Measurements from ENCODE around the gene ST6GALNAC3.

Gene ST6GALNAC3

GRCh38 chr1:76269155-76269554 lies 194.6 kb downstream of the ST6GALNAC3 start:
- Histone ChIP-seq H3K4me2 (ENCODE audit: low read depth, low read length, poor library complexity, severe bottlenecking) (peak overlapping the region; percentile 33), H3K4me1 (ENCODE audit: insufficient read depth, low read length, poor library complexity, severe bottlenecking) (peaks cover 39% of the 10 kb centered on the region)
- TF ChIP-seq EZH2phosphoT487 (IDR thresholded peaks at IDR 0.05; ENCODE audit: borderline replicate concordance): no peak
- TF ChIP-seq, protein P1, sequence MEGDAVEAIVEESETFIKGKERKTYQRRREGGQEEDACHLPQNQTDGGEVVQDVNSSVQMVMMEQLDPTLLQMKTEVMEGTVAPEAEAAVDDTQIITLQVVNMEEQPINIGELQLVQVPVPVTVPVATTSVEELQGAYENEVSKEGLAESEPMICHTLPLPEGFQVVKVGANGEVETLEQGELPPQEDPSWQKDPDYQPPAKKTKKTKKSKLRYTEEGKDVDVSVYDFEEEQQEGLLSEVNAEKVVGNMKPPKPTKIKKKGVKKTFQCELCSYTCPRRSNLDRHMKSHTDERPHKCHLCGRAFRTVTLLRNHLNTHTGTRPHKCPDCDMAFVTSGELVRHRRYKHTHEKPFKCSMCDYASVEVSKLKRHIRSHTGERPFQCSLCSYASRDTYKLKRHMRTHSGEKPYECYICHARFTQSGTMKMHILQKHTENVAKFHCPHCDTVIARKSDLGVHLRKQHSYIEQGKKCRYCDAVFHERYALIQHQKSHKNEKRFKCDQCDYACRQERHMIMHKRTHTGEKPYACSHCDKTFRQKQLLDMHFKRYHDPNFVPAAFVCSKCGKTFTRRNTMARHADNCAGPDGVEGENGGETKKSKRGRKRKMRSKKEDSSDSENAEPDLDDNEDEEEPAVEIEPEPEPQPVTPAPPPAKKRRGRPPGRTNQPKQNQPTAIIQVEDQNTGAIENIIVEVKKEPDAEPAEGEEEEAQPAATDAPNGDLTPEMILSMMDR (conservative IDR thresholded peaks at IDR 0.05; ENCODE audit: low read length): no peak

GRCh38 chr1:76274302-76274701 lies 199.8 kb downstream of the ST6GALNAC3 start:
- no peaks in the 10 kb centered on the region for H3K27me3 ChIP-seq (ENCODE audit: insufficient read depth, low read length, poor library complexity, severe bottlenecking)
- no peak overlapping the region for H3K4me2 ChIP-seq (ENCODE audit: low read depth, low read length, poor library complexity, severe bottlenecking)
- H3K4me1 ChIP-seq (ENCODE audit: insufficient read depth, low read length, poor library complexity, severe bottlenecking): peaks cover 13% of the 10 kb centered on the region
- H3K9ac ChIP-seq (ENCODE audit: low read depth, low read length, poor library complexity, severe bottlenecking): no peak overlapping the region
- TF ChIP-seq, protein P1 (conservative IDR thresholded peaks at IDR 0.05; ENCODE audit: low read length): no peak
- TF ChIP-seq EZH2phosphoT487 (IDR thresholded peaks at IDR 0.05; ENCODE audit: borderline replicate concordance): no peak
- no peaks in the 10 kb centered on the region for H3K79me2 ChIP-seq (ENCODE audit: insufficient read depth, low read length)
- H4K20me1 ChIP-seq (ENCODE audit: insufficient read depth, low read length, poor library complexity, severe bottlenecking): no peaks in the 10 kb centered on the region
- H3K4me3 ChIP-seq (ENCODE audit: low read length, poor library complexity, severe bottlenecking): no peak overlapping the region
- no peaks in the 10 kb centered on the region for H3K9me2 ChIP-seq (replicated peaks; ENCODE audit: low read depth, low read length)
- no peaks in the 10 kb centered on the region for H3F3A ChIP-seq (ENCODE audit: low read depth)
- no peak overlapping the region for H2AFZ ChIP-seq (ENCODE audit: low read length)
- no peaks in the 10 kb centered on the region for H3K36me3 ChIP-seq (ENCODE audit: insufficient read depth, low read length)
- H3K9me3 ChIP-seq (ENCODE audit: insufficient read depth, low read depth, low read length): no peaks in the 10 kb centered on the region

More at GRCh38 chr1:76269155-76269554, 194.6 kb downstream of the ST6GALNAC3 start:
- H3K36me3 ChIP-seq (ENCODE audit: insufficient read depth, low read length): no peaks in the 10 kb centered on the region
- no peaks in the 10 kb centered on the region for H3K27me3 ChIP-seq (ENCODE audit: insufficient read depth, low read length, poor library complexity, severe bottlenecking)
- H3K79me2 ChIP-seq (ENCODE audit: insufficient read depth, low read length): no peaks in the 10 kb centered on the region
- peaks cover 7% of the 10 kb centered on the region; the same call in 1 of the 2 replicates for H3F3A ChIP-seq (ENCODE audit: low read depth)
- H4K20me1 ChIP-seq (ENCODE audit: insufficient read depth, low read length, poor library complexity, severe bottlenecking): no peaks in the 10 kb centered on the region
- no peaks in the 10 kb centered on the region for H3K9me3 ChIP-seq (ENCODE audit: insufficient read depth, low read depth, low read length)
- no peak overlapping the region for H3K9ac ChIP-seq (ENCODE audit: low read depth, low read length, poor library complexity, severe bottlenecking)
- H3K4me3 ChIP-seq (ENCODE audit: low read length, poor library complexity, severe bottlenecking): no peak overlapping the region
- H3K9me2 ChIP-seq (replicated peaks; ENCODE audit: low read depth, low read length): no peaks in the 10 kb centered on the region
- H2AFZ ChIP-seq (ENCODE audit: low read length): peak overlapping the region; percentile 39

- Histone ChIP-seq H4K20me1 (ENCODE audit: insufficient read depth, low read length, poor library complexity, severe bottlenecking) (no peaks in the 10 kb centered on the region), H3K36me3 (ENCODE audit: insufficient read depth, low read length) (no peaks in the 10 kb centered on the region), H3K4me2 (ENCODE audit: low read depth, low read length, poor library complexity, severe bottlenecking) (no peak overlapping the region), H3K79me2 (ENCODE audit: insufficient read depth, low read length) (no peaks in the 10 kb centered on the region), H3F3A (ENCODE audit: low read depth) (no peaks in the 10 kb centered on the region), H3K9me2 (replicated peaks; ENCODE audit: low read depth, low read length) (no peaks in the 10 kb centered on the region), H3K4me1 (ENCODE audit: insufficient read depth, low read length, poor library complexity, severe bottlenecking) (peaks cover 10% of the 10 kb centered on the region), H3K9me3 (ENCODE audit: insufficient read depth, low read depth, low read length) (no peaks in the 10 kb centered on the region), H2AFZ (ENCODE audit: low read length) (no peak overlapping the region), H3K4me3 (ENCODE audit: low read length, poor library complexity, severe bottlenecking) (no peak overlapping the region), H3K27me3 (ENCODE audit: insufficient read depth, low read length, poor library complexity, severe bottlenecking) (no peaks in the 10 kb centered on the region), H3K9ac (ENCODE audit: low read depth, low read length, poor library complexity, severe bottlenecking) (no peak overlapping the region)
- no peak for TF ChIP-seq EZH2phosphoT487 (IDR thresholded peaks at IDR 0.05; ENCODE audit: borderline replicate concordance)
- TF ChIP-seq, protein P1 (conservative IDR thresholded peaks at IDR 0.05; ENCODE audit: low read length): no peak
Measured at GRCh38 chr1:76274718-76275117, 200.2 kb downstream of the ST6GALNAC3 start.

All from Loucy (cell line).